ENCODE results near the gene ANKRD37.

DNA sequence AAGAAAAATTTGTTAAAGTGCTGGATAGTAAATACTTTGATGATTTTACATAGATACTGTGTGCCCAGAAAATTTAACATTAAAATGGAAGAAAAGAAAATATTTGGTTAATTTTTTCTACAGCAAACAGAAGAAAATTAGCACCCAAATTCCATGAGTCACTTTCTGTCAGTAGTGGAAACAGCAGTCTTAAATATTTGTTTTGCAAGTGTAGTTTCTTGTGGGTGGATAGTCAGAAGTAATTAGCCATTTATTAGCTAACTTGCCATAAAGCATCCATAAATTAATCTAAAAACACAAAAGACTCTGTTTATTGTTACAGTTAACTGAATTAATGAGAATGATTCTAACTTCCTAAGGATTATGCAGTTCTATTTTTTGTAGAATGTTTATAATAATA is 38.8 kb downstream of the ANKRD37 start:
- TF ChIP-seq CTCF (IDR thresholded peaks at IDR 0.05), result no peak
- no peak for TF ChIP-seq POLR2A (IDR thresholded peaks at IDR 0.05)

Measured in ovary (tissue), 3 donors.